HEK293 (cell line): ENCODE data around the gene FGF12.

Experiments used
- CTCF ChIA-PET: fragments of 350-600 bp; formaldehyde crosslinking; extraction: SDS; loops from one replicate; lab custom pipeline; 2021; ENCODE audit warnings: antibody characterized with exemption; lab: Yijun Ruan, JAX
- POLR2A ChIA-PET: fragments of 300-600 bp; formaldehyde crosslinking; extraction: SDS; loops from one replicate; lab custom pipeline; 2020; ENCODE audit warnings: antibody characterized with exemption, inconsistent platforms; lab: Yijun Ruan, JAX
- H3K27ac ChIP-seq: fragments of 200-500 bp; sonication (Bioruptor generic); 2 replicates; pipeline ENCODE4 v1.5.1; 2014; ENCODE audit warnings: low read depth, low read length, control low read depth, inconsistent platforms; ENCODE audit errors: extremely low read depth
- H3K36me3 ChIP-seq, 2 experiments: fragments of 200-500 bp in 1 of 2; sonication (Bioruptor generic) in 1 of 2; 1 replicate in 1 of 2; 2 replicates in 1 of 2; pipeline ENCODE4 v1.5.1; 2014 to 2017; ENCODE audit warnings: inconsistent platforms in 2 of 2, low read length in 2 of 2; ENCODE audit not compliant: control insufficient read depth in 2 of 2, insufficient read depth in 1 of 2
- H3K4me1 ChIP-seq: fragments of 200-500 bp; sonication (Bioruptor generic); 2 replicates; pipeline ENCODE4 v1.5.1; 2014; ENCODE audit warnings: mild to moderate bottlenecking, low read length, inconsistent platforms; ENCODE audit not compliant: control insufficient read depth, insufficient read depth
- H3K4me3 ChIP-seq: 2 replicates; pipeline ENCODE4 v1.5.1; 2011; ENCODE audit warnings: low read depth, mild to moderate bottlenecking, control low read depth, low read length, moderate library complexity
- H3K9me3 ChIP-seq: fragments of 200-500 bp; sonication (Bioruptor generic); 2 replicates; pipeline ENCODE4 v1.5.1; 2014; ENCODE audit warnings: low read depth, low read length, inconsistent platforms; ENCODE audit not compliant: control insufficient read depth, insufficient read depth
- BCL11A ChIP-seq: fragments of 450-650 bp; formaldehyde crosslinking; IDR thresholded peaks from 2 replicates; pipeline ENCODE4 v1.5.1; 2016; ENCODE audit warnings: low read depth, missing biosample characterization, missing genetic modification characterization
- FEZF1 ChIP-seq: fragments of 450-650 bp; formaldehyde crosslinking; IDR thresholded peaks from 2 replicates; pipeline ENCODE4 v1.5.1; 2016; ENCODE audit warnings: missing biosample characterization, missing genetic modification characterization
- KLF10 ChIP-seq: fragments of 450-650 bp; IDR thresholded peaks from 2 replicates; pipeline ENCODE4 v1.5.1; 2018; ENCODE audit warnings: missing biosample characterization, mild to moderate bottlenecking, missing genetic modification characterization
- ZNF132 ChIP-seq: fragments of 450-650 bp; formaldehyde crosslinking; IDR thresholded peaks from 2 replicates; pipeline ENCODE4 v1.5.1; 2017; ENCODE audit warnings: missing biosample characterization, missing genetic modification characterization, borderline replicate concordance
- ZNF23 ChIP-seq: fragments of 450-650 bp; formaldehyde crosslinking; IDR thresholded peaks from 2 replicates; pipeline ENCODE4 v1.5.1; 2016; ENCODE audit warnings: missing biosample characterization, missing genetic modification characterization, borderline replicate concordance
- ZNF341 ChIP-seq: fragments of 450-650 bp; formaldehyde crosslinking; IDR thresholded peaks from 2 replicates; pipeline ENCODE4; 2016; ENCODE audit warnings: low read depth, missing biosample characterization, missing genetic modification characterization
- ZNF394 ChIP-seq: fragments of 450-650 bp; formaldehyde crosslinking; IDR thresholded peaks from 2 replicates; pipeline ENCODE4 v1.5.1; 2016; ENCODE audit warnings: missing biosample characterization, missing genetic modification characterization, mild to moderate bottlenecking, moderate library complexity, borderline replicate concordance
- ZNF549 ChIP-seq: fragments of 450-650 bp; IDR thresholded peaks from 2 replicates; pipeline ENCODE4 v1.5.1; 2018; ENCODE audit warnings: missing biosample characterization, missing genetic modification characterization, mild to moderate bottlenecking, inconsistent platforms, moderate library complexity
- ZNF677 ChIP-seq: fragments of 450-650 bp; IDR thresholded peaks from 2 replicates; pipeline ENCODE4 v1.5.0; 2018; ENCODE audit warnings: missing biosample characterization, mild to moderate bottlenecking, missing genetic modification characterization, moderate library complexity
- ZNF777 ChIP-seq: fragments of 450-650 bp; formaldehyde crosslinking; IDR thresholded peaks from 2 replicates; pipeline ENCODE4 v1.5.1; 2017; ENCODE audit warnings: missing biosample characterization, missing genetic modification characterization, borderline replicate concordance
- ZNF843 ChIP-seq: fragments of 450-650 bp; formaldehyde crosslinking; IDR thresholded peaks from 2 replicates; pipeline ENCODE4 v1.5.1; 2016; ENCODE audit warnings: missing biosample characterization, missing genetic modification characterization
- TF ChIP-seq, protein P1 (sequence below): fragments of 450-650 bp; formaldehyde crosslinking; IDR thresholded peaks from 2 replicates; pipeline ENCODE4 v1.5.1; 2016; ENCODE audit warnings: missing biosample characterization, missing genetic modification characterization
- TF ChIP-seq, protein P2 (sequence below): fragments of 450-650 bp; formaldehyde crosslinking; conservative IDR thresholded peaks from 2 replicates; pipeline ENCODE4 v1.5.1; 2016; ENCODE audit warnings: low read depth, missing biosample characterization, missing genetic modification characterization
- TF ChIP-seq, protein P3 (sequence below): fragments of 450-650 bp; formaldehyde crosslinking; IDR thresholded peaks from 2 replicates; pipeline ENCODE4 v1.5.1; 2017; ENCODE audit warnings: missing biosample characterization, missing genetic modification characterization
- TF ChIP-seq, protein P4 (sequence below): fragments of 450-650 bp; formaldehyde crosslinking; IDR thresholded peaks from 2 replicates; pipeline ENCODE4 v1.5.1; 2017; ENCODE audit warnings: missing biosample characterization, missing genetic modification characterization
- TF ChIP-seq, protein P5 (sequence below): fragments of 450-650 bp; formaldehyde crosslinking; IDR thresholded peaks from 2 replicates; pipeline ENCODE4 v1.5.1; 2016; ENCODE audit warnings: missing biosample characterization, missing genetic modification characterization

FGF12 gene

GRCh38 chr3:192279664-192280063 lies 447.7 kb downstream of the FGF12 start:
- H3K36me3 ChIP-seq, result no peaks in the 10 kb centered on the region
- no peaks in the 10 kb centered on the region for H3K9me3 ChIP-seq
- TF ChIP-seq ZNF777 (no peak), ZNF549 (no peak), ZNF23 (no peak), BCL11A (tag by site-specific recombination) (no peak), KLF10 (tag by site-specific recombination) (no peak), ZNF132 (tag by site-specific recombination) (no peak), ZNF341 (tag by site-specific recombination) (no peak), ZNF843 (tag by site-specific recombination) (no peak), FEZF1 (tag by site-specific recombination) (no peak), ZNF677 (tag by site-specific recombination) (no peak), ZNF394 (tag by site-specific recombination) (no peak)
- TF ChIP-seq, protein P1, sequence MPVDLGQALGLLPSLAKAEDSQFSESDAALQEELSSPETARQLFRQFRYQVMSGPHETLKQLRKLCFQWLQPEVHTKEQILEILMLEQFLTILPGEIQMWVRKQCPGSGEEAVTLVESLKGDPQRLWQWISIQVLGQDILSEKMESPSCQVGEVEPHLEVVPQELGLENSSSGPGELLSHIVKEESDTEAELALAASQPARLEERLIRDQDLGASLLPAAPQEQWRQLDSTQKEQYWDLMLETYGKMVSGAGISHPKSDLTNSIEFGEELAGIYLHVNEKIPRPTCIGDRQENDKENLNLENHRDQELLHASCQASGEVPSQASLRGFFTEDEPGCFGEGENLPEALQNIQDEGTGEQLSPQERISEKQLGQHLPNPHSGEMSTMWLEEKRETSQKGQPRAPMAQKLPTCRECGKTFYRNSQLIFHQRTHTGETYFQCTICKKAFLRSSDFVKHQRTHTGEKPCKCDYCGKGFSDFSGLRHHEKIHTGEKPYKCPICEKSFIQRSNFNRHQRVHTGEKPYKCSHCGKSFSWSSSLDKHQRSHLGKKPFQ, result no peak
- TF ChIP-seq, protein P2, sequence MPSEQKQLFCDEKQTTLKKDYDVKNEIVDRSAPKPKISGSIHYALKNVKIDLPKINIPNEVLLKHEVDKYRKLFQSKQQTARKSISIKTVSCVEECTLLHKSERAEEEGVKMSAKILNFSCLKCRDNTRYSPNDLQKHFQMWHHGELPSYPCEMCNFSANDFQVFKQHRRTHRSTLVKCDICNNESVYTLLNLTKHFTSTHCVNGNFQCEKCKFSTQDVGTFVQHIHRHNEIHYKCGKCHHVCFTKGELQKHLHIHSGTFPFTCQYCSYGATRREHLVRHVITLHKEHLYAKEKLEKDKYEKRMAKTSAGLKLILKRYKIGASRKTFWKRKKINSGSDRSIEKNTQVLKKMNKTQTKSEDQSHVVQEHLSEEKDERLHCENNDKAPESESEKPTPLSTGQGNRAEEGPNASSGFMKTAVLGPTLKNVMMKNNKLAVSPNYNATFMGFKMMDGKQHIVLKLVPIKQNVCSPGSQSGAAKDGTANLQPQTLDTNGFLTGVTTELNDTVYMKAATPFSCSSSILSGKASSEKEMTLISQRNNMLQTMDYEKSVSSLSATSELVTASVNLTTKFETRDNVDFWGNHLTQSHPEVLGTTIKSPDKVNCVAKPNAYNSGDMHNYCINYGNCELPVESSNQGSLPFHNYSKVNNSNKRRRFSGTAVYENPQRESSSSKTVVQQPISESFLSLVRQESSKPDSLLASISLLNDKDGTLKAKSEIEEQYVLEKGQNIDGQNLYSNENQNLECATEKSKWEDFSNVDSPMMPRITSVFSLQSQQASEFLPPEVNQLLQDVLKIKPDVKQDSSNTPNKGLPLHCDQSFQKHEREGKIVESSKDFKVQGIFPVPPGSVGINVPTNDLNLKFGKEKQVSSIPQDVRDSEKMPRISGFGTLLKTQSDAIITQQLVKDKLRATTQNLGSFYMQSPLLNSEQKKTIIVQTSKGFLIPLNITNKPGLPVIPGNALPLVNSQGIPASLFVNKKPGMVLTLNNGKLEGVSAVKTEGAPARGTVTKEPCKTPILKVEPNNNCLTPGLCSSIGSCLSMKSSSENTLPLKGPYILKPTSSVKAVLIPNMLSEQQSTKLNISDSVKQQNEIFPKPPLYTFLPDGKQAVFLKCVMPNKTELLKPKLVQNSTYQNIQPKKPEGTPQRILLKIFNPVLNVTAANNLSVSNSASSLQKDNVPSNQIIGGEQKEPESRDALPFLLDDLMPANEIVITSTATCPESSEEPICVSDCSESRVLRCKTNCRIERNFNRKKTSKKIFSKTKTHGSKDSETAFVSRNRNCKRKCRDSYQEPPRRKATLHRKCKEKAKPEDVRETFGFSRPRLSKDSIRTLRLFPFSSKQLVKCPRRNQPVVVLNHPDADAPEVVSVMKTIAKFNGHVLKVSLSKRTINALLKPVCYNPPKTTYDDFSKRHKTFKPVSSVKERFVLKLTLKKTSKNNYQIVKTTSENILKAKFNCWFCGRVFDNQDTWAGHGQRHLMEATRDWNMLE, result no peak
- TF ChIP-seq, protein P3, sequence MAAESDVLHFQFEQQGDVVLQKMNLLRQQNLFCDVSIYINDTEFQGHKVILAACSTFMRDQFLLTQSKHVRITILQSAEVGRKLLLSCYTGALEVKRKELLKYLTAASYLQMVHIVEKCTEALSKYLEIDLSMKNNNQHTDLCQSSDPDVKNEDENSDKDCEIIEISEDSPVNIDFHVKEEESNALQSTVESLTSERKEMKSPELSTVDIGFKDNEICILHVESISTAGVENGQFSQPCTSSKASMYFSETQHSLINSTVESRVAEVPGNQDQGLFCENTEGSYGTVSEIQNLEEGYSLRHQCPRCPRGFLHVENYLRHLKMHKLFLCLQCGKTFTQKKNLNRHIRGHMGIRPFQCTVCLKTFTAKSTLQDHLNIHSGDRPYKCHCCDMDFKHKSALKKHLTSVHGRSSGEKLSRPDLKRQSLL, result no peak
- TF ChIP-seq, protein P4, sequence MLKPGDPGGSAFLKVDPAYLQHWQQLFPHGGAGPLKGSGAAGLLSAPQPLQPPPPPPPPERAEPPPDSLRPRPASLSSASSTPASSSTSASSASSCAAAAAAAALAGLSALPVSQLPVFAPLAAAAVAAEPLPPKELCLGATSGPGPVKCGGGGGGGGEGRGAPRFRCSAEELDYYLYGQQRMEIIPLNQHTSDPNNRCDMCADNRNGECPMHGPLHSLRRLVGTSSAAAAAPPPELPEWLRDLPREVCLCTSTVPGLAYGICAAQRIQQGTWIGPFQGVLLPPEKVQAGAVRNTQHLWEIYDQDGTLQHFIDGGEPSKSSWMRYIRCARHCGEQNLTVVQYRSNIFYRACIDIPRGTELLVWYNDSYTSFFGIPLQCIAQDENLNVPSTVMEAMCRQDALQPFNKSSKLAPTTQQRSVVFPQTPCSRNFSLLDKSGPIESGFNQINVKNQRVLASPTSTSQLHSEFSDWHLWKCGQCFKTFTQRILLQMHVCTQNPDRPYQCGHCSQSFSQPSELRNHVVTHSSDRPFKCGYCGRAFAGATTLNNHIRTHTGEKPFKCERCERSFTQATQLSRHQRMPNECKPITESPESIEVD (tag by site-specific recombination), result no peak
- TF ChIP-seq, protein P5, sequence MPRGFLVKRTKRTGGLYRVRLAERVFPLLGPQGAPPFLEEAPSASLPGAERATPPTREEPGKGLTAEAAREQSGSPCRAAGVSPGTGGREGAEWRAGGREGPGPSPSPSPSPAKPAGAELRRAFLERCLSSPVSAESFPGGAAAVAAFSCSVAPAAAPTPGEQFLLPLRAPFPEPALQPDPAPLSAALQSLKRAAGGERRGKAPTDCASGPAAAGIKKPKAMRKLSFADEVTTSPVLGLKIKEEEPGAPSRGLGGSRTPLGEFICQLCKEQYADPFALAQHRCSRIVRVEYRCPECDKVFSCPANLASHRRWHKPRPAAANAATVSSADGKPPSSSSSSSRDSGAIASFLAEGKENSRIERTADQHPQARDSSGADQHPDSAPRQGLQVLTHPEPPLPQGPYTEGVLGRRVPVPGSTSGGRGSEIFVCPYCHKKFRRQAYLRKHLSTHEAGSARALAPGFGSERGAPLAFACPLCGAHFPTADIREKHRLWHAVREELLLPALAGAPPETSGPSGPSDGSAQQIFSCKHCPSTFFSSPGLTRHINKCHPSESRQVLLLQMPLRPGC (tag by site-specific recombination), result no peak
- no peak overlapping the region for H3K27ac ChIP-seq
- ChIA-PET POLR2A (no interaction called here), CTCF (no interaction called here)
- H3K4me1 ChIP-seq, result no peaks in the 10 kb centered on the region
- no peak overlapping the region for H3K4me3 ChIP-seq
